ENCODE measurements around the gene SCYGR2.

SCYGR2 gene

GRCh38 chr2:227576110-227576509 lies 22.6 kb upstream of the SCYGR2 start:
- no peak for DNase-seq (ENCODE audit: low read depth, low spot score)
- in situ Hi-C loops (cut with HindIII; ENCODE audit: low sequenced_read_pairs), result no loop called here
- no peak overlapping the region for H3K4me3 ChIP-seq (ENCODE audit: low read depth, low read length)
- TF ChIP-seq CTCF (IDR thresholded peaks at IDR 0.05; ENCODE audit: low read depth, low read length), result no peak

DNA sequence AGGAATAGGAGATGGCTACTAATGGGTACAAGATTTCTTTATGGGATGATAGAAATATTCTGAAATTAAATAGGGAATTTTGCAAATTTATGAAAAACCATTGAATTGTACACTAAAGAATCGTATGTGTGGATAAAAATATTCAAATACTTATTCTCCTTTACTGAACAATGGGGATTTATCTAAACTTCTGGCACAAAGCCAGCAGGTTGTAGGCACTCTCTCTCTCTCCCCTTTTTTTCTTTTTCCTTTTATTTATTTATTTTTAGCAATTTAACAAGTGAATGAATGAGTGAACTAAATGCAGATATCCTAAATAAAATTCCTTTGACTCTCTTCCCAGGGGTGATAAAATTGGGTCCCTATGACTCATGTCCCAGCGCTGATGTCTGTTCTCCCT lies 21.9 kb upstream of the SCYGR2 start:
- in situ Hi-C loops (cut with HindIII; ENCODE audit: low sequenced_read_pairs), result no loop called here
- no peak for DNase-seq (ENCODE audit: low read depth, low spot score)
- H3K4me3 ChIP-seq (ENCODE audit: low read depth, low read length), result no peak overlapping the region
- no peak for TF ChIP-seq CTCF (IDR thresholded peaks at IDR 0.05; ENCODE audit: low read depth, low read length)

DNA sequence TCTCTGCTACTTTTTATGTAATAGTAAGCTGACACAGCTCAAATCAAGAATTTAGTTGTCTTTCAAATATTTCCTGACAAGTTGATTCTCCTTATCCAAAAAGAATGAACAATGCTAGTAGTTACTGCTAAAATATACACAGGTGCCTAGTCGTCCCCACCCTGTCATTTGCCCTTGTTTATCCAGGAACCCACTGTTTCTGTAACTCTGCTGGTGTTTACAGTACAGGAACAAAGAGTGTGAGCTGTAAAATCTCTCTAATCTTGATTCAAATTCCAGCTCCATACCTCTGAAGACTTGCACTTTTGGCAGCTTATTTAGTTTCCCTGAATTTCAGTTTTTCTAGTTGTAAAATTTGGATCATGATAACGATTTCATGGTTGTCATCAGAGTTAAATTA lies 21.1 kb upstream of the SCYGR2 start:
- DNase-seq (ENCODE audit: low read depth, low spot score), result no peak
- TF ChIP-seq CTCF (IDR thresholded peaks at IDR 0.05; ENCODE audit: low read depth, low read length), result no peak
- in situ Hi-C loops (cut with HindIII; ENCODE audit: low sequenced_read_pairs), result no loop called here
- no peak overlapping the region for H3K4me3 ChIP-seq (ENCODE audit: low read depth, low read length)

DNA sequence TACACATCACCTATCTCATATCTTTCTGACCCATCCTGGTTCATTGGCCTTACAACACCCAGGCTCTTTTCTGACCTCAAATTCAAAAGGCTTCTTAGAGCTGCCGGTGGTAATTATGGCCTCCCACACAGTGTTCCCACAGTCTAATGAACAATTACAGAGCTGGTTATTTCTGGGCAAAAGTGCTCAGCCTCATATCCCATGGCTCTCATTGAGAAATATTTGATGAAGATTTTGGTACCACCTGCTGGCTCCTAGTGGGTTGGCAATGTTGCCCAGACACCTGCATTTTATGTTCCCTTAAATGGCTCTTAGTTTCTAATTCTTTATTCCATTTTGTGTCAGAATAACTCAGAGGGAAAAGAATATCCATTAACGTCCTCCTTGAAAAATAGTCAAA lies 20.1 kb upstream of the SCYGR2 start:
- no peak overlapping the region for H3K4me3 ChIP-seq (ENCODE audit: low read depth, low read length)
- in situ Hi-C loops (cut with HindIII; ENCODE audit: low sequenced_read_pairs), result no loop called here

GRCh38 chr2:227579791-227580190 lies 18.9 kb upstream of the SCYGR2 start:
- no peak for TF ChIP-seq CTCF (IDR thresholded peaks at IDR 0.05; ENCODE audit: low read depth, low read length)
- no peak overlapping the region for H3K4me3 ChIP-seq (ENCODE audit: low read depth, low read length)
- DNase-seq (ENCODE audit: low read depth, low spot score), result no peak
- in situ Hi-C loops (cut with HindIII; ENCODE audit: low sequenced_read_pairs), result no loop called here

More for the DNA sequence above, 20.1 kb upstream of the SCYGR2 start:
- no peak for DNase-seq (ENCODE audit: low read depth, low spot score)
- no peak for TF ChIP-seq CTCF (IDR thresholded peaks at IDR 0.05; ENCODE audit: low read depth, low read length)

GRCh38 chr2:227582369-227582768 lies 16.3 kb upstream of the SCYGR2 start:
- H3K4me3 ChIP-seq (ENCODE audit: low read depth, low read length), result no peak overlapping the region
- DNase-seq (ENCODE audit: low read depth, low spot score), result no peak
- in situ Hi-C loops (cut with HindIII; ENCODE audit: low sequenced_read_pairs), result no loop called here
- TF ChIP-seq CTCF (IDR thresholded peaks at IDR 0.05; ENCODE audit: low read depth, low read length), result no peak
